GM04504 (cell line): ENCODE measurements around the gene TGFB1.
"Not testable (repeated sequence)": the region's sequence is repeated elsewhere in the genome, so short reads cannot be mapped to it uniquely, and the experiment has no call there.

Experiments
- DNase-seq: peaks from one replicate; pipeline ENCODE4 v3.0.0-alpha.2; 2012; ENCODE audit warnings: low read depth

TGFB1 gene

DNA sequence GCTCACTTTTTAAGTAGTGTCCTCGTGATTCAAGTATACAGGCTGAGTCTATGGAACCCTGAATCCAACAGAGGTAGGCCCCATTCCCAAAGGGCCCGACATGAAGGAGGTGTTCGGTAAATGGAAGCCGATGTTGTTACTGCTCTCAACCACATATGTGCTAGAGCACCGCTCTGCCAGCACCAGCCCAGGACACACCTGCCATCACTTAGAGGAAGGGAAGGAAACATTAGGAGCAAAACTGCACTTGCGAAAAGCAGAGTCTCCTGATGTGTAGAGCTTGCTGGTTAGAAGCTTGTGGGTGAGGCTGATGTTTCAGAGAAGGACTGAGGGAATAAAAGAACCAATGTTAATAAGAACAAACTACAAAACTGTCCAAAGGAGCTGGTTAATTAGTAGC, 53.2 kb downstream of the TGFB1 start:
- no peak for DNase-seq

DNA sequence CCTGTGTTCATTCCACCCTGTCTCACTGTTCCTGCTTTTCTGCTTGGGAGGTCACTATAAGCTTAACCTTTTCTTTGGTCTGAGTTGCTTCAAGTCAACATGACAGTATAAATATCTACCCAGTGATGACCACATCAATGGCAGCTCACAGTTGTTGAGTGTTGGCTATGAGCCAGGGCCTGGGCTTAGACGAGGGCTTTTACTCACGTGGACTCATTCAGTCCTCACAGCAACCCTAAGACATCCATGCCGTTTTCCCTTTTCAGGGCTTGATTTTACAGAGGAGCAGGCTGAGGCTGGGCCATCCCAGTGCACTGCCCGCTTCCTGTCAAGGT, 54.0 kb downstream of the TGFB1 start:
- peak; percentile 53 for DNase-seq

DNA sequence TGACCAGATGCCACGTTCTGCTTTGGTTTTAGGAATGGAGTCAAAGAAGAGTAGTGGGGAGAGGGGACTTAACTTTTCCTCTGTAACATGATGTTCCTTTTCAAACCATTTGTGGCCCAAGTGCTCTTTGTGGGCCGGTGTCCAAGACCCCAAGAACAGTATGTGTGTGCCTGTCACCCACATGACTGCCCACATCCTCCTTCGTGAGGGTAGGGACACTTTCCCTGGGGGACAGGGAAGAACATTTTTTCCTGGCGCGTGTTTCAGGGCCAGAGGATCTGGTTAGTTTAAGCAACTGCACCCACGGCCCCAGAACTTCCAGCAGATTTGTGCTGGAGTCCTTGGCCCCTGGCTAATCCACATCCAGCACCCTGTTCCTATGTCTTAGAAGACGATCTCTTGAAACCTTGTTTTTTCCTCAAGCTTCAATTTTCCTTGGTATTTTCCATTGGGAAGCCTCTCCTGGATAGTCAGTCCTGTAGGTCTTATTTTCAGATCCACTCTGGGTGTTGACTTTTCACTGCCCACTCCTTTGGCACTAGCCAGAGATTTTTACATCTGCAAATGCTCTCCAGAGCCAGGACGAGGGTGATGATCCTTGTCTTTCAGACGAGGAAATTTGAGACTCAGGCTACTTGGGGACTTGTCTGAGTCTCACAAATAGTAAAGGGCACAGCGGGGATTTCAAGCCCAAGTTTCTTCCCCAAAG, 54.5 kb downstream of the TGFB1 start:
- DNase-seq: no peak

DNA sequence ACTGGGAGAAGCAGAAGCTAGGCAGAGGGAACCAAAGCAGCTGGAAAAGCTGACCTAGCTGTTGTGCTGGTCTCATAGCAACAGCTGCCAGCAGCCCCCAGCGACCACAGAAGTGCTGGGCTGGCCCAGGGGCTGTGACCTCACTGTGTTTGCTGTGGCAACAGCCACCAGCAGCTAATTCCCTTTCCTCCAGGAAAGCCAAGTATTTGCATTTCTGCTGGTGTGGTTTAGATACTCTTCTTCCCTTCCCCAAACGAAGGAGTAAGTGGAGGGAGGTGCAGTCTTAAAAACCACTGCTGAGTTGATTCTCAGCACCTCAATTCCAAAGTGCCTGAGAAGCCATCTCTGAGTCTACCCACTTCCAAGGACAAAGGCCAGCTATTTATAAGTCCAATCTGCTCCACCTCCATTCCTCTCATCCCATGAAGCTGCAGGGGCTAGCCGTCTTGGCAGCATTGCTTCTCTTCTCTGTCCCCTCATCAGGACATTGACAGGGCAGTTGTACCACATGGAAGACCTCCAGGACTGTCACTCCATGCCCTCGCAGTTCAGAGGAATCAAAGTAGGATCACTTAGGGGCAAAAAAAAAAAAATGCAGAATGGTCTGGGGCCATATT, 55.3 kb downstream of the TGFB1 start:
- peak; percentile 71 for DNase-seq

DNA sequence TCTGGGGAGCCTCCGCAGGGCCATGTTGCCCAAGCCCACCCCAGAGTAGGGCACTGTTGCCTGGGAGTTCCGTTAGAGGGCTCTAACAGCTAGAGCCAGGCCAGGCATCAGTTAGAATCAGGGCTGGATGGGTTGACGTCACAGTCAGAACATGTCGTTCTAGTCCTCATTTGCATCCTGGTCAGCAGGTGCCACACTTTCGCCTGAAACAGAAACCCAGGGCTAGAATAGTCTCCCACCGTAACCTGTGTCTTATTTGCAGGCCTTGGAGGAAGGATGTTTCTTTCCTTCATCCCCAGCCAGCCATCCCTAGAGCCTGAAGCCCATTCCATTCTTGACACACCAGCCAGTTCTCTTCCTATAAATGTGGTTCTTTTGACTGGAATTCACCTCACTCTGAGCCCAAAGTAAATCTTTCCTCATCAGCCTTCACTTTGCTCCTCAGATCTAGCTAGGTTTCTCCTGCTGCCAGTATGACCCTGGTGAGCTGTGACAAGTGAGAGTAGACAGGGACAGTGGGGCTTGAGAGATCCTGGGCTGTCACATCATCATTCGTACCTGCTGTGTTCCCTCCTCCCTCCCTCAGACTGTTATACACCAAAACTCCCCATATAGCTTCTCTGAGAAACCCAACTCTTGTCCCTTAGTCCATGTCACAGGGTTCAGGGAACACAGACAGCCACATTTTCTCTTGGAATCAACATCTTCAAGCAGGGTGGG, 55.9 kb downstream of the TGFB1 start:
- no peak for DNase-seq

DNA sequence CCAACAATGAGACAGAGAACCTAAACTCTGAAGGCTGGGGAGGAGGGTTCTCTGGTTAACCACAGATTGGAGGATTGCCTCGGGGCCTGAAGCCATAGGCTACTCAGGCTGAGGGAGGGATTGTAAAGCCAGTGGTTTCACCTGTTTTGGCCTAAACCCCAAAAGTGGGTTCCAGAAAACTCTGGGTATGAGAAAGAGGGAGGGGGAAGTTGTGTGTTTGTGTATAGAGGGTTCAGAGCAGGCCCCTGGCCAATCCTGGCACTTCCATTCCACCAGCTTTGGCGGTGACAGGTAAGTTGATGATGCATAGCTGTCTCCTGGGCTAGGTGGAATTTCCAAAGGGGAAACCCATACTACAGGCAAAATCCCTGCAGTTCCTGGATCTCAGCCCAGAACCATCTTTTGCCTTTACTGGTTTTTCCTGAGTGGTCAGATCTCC, 57.3 kb downstream of the TGFB1 start:
- DNase-seq: no peak

DNA sequence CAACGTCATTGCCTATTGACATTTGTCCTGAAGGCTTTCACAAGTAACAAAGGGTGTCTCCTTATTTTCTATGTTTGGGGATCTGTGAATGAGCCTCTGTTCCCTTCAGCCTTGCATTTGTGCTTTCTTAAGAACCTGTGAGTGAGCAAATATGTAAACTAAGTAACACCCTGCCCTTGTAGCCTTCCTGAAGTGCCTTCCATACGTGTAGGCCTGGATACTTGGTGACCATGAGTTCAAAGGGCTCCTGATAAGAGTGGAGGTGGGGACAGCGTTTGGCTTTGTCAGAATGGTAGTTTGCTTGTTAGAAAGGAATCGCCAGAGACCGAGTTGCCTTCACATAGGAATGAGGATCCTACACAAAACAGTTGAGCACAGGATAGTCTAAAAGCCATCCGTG, 58.2 kb downstream of the TGFB1 start:
- no peak for DNase-seq

DNA sequence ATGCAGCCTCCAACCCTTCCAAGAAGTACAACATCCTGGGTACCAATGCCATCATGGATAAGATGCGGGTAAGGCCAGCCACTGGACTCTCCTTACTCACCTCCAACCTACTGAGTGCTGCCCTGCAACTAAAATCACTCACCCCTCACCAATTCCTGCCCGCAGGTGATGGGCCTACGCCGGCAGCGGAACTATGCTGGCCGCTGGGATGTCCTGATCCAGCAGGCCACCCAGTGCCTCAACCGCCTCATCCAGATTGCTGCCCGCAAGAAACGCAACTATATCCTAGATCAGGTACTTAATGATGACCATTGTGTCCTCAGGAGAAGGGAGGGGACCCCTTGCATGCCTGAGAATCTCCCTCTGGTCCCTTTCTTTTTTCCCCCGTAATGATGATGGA, 59.3 kb downstream of the TGFB1 start:
- DNase-seq: no peak

DNA sequence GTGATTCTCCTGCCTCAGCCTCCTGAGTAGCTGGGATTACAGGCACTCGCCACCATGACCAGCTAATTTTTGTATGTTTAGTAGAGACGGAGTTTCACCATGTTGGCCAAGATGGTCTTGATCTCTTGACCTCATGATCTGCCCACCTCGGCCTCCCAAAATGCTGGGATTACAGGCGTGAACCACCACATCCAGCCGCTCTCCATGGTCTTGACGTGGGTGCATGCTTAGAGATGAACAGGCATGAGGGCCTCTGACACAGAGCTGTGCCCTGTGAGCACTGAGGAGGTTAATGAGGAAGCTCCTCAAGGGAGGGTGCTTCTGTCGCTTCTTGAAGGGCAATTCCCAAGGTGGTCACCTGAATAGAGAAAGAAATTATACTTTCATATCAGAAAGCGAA, 63.9 kb downstream of the TGFB1 start:
- DNase-seq: not testable (repeated sequence)

DNA sequence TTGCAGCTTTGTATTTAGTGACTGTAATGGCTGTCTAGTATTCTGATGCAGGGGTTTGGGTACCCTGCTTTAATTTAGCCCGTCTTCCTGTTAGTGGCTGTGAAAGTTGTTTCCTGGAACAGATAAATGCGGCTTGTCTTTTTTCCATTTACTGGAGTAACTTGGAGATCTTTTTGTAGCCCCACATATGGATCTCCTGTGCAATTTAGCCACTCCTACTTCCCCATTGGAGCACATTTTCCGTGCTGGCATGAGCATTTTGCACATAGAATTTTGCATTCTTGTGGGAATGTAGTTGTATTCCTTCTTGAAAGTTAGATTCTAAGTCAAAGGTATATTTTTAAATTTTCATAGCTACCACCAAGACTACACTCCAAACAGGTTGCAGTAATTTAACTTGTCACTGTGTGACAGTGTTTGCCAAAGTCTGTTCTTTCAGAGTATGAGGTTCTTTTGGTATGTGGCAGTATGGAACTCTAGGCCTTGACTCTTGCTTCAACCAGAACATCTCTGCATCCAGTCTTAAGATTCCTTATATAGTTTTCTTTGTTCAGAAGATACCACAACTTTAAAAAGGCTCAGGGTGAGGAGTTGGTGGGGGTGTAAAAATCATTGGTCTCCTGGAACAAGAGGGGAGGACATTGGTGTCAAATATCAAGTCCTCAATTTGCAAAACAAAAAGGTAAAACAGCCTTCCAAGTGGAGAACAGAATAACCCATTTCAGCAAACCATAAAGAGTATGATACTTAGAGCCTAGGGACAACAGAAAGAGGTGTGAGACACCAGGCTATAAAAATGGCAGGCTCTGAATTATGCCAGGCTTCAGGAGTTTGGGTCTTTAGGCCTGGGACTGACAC, 64.8 kb downstream of the TGFB1 start:
- no peak for DNase-seq
